B cell (primary cell): ENCODE measurements around the gene ATP6V1B1. TPM values are rescaled to one million over a fixed set of nuclear protein-coding genes. Genes with fewer than 3 reads are reported as not detected.
A peak's percentile ranks its signal among the peaks of the same experiment; 100 is the strongest.

Experiments used
- ATAC-seq: fragments of 200-7000 bp; cut with Tn5 transposase; one replicate; pipeline ENCODE4 v1.10.0; 2021; ENCODE audit warnings: low read depth, mild to moderate bottlenecking, moderate number of reproducible peaks, moderate library complexity
- CTCF ChIA-PET: fragments of 350-600 bp; sonication (Branson Sonifier 250); formaldehyde crosslinking; loops from one replicate; lab custom pipeline; 2021; ENCODE audit warnings: antibody characterized with exemption, inconsistent platforms; lab: Charles Lee
- POLR2A ChIA-PET: fragments of 350-600 bp; sonication (Branson Sonifier 250); formaldehyde crosslinking; loops from one replicate; lab custom pipeline; 2021; ENCODE audit warnings: antibody characterized with exemption; lab: Charles Lee
- DNase-seq: peaks from one replicate; pipeline ENCODE4 v3.0.0; 2013
- H2AFZ ChIP-seq: 2 replicates; pipeline ENCODE4 v1.6.1; 2012; ENCODE audit warnings: mild to moderate bottlenecking, low read depth, low read length; ENCODE audit not compliant: insufficient read depth, poor library complexity, severe bottlenecking
- H3K27ac ChIP-seq, 2 donors: 1 replicate in 1 of 2; 2 replicates in 1 of 2; pipeline ENCODE4 v1.5.1; 2012 to 2013; ENCODE audit warnings: low read length in 2 of 2, mild to moderate bottlenecking in 2 of 2, moderate library complexity in 1 of 2
- H3K27me3 ChIP-seq, 4 experiments: fragments of 200-600 bp in 1 of 4; sonication (generic) in 1 of 4; replicated peaks in 1 of 4; 1 replicate in 2 of 4; 2 replicates in 2 of 4; pipeline versions ENCODE4 v1.6.1 to v1.7.0; 2013 to 2016; ENCODE audit warnings: low read length in 3 of 4, mild to moderate bottlenecking in 2 of 4, mixed read lengths in 1 of 4, moderate library complexity in 1 of 4; ENCODE audit not compliant: insufficient read depth in 4 of 4, control insufficient read depth in 3 of 4; ENCODE audit errors: control extremely low read depth in 1 of 4
- H3K36me3 ChIP-seq, 2 experiments: replicated peaks in 1 of 2; 1 replicate in 1 of 2; 2 replicates in 1 of 2; pipeline versions ENCODE4 v1.6.1 to v1.7.1; 2013; ENCODE audit warnings: low read length in 1 of 2; ENCODE audit not compliant: insufficient read depth in 2 of 2, control insufficient read depth in 1 of 2; ENCODE audit errors: control extremely low read depth in 1 of 2, extremely low read depth in 1 of 2
- H3K4me1 ChIP-seq, 2 donors: fragments of 200-600 bp in 1 of 2; sonication (generic) in 1 of 2; 1 replicate in 1 of 2; 2 replicates in 1 of 2; pipeline versions ENCODE4 v1.5.1 to v1.6.1; 2013 to 2017; ENCODE audit warnings: low read length in 2 of 2; ENCODE audit not compliant: control insufficient read depth in 2 of 2, insufficient read depth in 2 of 2
- H3K4me2 ChIP-seq: replicated peaks from 2 replicates; pipeline ENCODE3; 2012; ENCODE audit warnings: mild to moderate bottlenecking, low read depth, low read length; ENCODE audit not compliant: poor library complexity, severe bottlenecking
- H3K4me3 ChIP-seq, 5 experiments: fragments of 200-600 bp in 1 of 5; sonication (generic) in 1 of 5; 1 replicate in 3 of 5; 2 replicates in 2 of 5; pipeline versions ENCODE4 v1.5.1 to v1.7.0; 2011 to 2016; ENCODE audit warnings: low read length in 4 of 5, mild to moderate bottlenecking in 4 of 5, low read depth in 2 of 5, control low read depth in 1 of 5, moderate library complexity in 1 of 5; ENCODE audit not compliant: insufficient read depth in 1 of 5; ENCODE audit errors: control extremely low read depth in 1 of 5, extremely low read depth in 1 of 5
- H3K79me2 ChIP-seq: fragments of 200-600 bp; sonication (generic); one replicate; pipeline ENCODE4 v1.6.0; 2016; ENCODE audit warnings: low read length; ENCODE audit not compliant: control insufficient read depth, insufficient read depth
- H3K9ac ChIP-seq: fragments of 200-600 bp; sonication (generic); 2 replicates; pipeline ENCODE4 v1.6.1; 2017; ENCODE audit warnings: mild to moderate bottlenecking, low read length, moderate library complexity
- H3K9me3 ChIP-seq, 3 donors: one replicate each; pipeline versions ENCODE4 v1.6.1 to v1.7.1; 2013; ENCODE audit warnings: low read length in 2 of 3; ENCODE audit not compliant: control insufficient read depth in 2 of 3, insufficient read depth in 1 of 3; ENCODE audit errors: control extremely low read depth in 1 of 3
- H4K20me1 ChIP-seq: 2 replicates; pipeline ENCODE4 v1.6.0; 2012; ENCODE audit warnings: mild to moderate bottlenecking, low read length; ENCODE audit not compliant: insufficient read depth, control insufficient read depth, poor library complexity, severe bottlenecking
- H3K27ac Mint-ChIP-seq: one replicate; pipeline ENCODE4 v1.8.0; 2021; ENCODE audit warnings: mixed read lengths
- H3K27me3 Mint-ChIP-seq: one replicate; pipeline ENCODE4 v1.8.0; 2021; ENCODE audit warnings: mixed read lengths
- H3K4me1 Mint-ChIP-seq: one replicate; pipeline ENCODE4 v1.8.0; 2021; ENCODE audit warnings: mixed read lengths
- H3K4me3 Mint-ChIP-seq: one replicate; pipeline ENCODE4 v1.8.0; 2021; ENCODE audit warnings: mixed read lengths
- H3K9me3 Mint-ChIP-seq: one replicate; pipeline ENCODE4 v1.8.0; 2022; ENCODE audit warnings: mixed read lengths; ENCODE audit not compliant: insufficient read depth
- EZH2 ChIP-seq: IDR thresholded peaks from 2 replicates; pipeline ENCODE4 v1.6.1; 2012; ENCODE audit warnings: borderline replicate concordance, low read depth, mild to moderate bottlenecking, moderate library complexity, low read length; ENCODE audit not compliant: insufficient read depth, poor library complexity, severe bottlenecking
- WGBS: methylation state at CpG from one replicate; pipeline ENCODE4 v1.1.5; 2013; ENCODE audit warnings: missing lambda C conversion rate; ENCODE audit not compliant: insufficient coverage; 5-methylcytosine and 5-hydroxymethylcytosine counted together
- intact Hi-C: fragments of 100-400 bp; cut with micrococcal nuclease; formaldehyde crosslinking; loops from one replicate; pipeline ENCODE4 v1.10.0; 2022
- polyA plus RNA-seq: library from polyadenylated mRNA; depleted of rRNA; stranded (reverse); fragments of >200 nt; gene quantifications from 2 replicates; pipeline ENCODE4 v1.2.3, GENCODE V29; 2012
- total RNA-seq, 2 donors: library from RNA; stranded (reverse); fragments of 120-200 nt in 1 of 2; gene quantifications; 1 replicate in 1 of 2; 2 replicates in 1 of 2; pipeline versions ENCODE4 v1.2.3 to v1.2.4, GENCODE V29; 2013 to 2022
- TF ChIP-seq, protein P1 (sequence below): fragments of 200-600 bp; IDR thresholded peaks from one replicate; pipeline ENCODE4 v1.8.0; 2022; ENCODE audit warnings: antibody characterized with exemption, mild to moderate bottlenecking

The ATP6V1B1 gene
- total and polyA plus RNA-seq, 2 donors (not counting 1 experiment from before 2014, with no cell fraction given), result not detected

DNA sequence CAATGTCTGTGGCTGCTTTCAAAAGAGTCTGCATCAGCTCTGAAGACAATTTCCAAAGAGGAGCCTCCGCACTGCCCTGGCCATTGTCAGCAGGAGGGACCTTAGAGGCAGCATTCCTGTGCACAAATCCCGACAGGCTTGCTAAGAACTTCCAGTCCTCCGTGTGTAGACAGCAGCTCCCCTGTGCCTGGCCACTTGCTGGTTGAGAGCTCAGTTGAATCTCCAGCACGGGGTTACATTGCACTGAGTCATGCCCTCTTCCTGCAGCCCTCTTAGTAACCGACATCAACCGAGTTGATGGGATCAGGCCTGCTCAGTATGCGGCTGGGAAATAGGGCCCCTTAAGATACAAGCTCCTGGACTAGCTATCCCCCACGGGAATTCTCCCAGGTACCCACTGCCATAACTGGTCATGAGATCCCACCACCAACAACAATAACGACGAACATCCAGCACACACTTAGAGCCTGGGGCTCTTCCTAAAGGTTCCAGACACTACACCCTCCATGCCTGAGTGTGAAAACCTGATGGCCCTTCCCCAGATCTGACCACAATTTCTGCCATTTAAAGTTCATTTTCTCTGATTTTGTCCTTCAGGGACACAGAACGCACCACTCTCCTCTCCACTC is 12.0 kb downstream of the ATP6V1B1 start:
- H3K79me2 ChIP-seq, result no peaks in the 10 kb centered on the region
- no peak for TF ChIP-seq EZH2
- TF ChIP-seq, protein P1, sequence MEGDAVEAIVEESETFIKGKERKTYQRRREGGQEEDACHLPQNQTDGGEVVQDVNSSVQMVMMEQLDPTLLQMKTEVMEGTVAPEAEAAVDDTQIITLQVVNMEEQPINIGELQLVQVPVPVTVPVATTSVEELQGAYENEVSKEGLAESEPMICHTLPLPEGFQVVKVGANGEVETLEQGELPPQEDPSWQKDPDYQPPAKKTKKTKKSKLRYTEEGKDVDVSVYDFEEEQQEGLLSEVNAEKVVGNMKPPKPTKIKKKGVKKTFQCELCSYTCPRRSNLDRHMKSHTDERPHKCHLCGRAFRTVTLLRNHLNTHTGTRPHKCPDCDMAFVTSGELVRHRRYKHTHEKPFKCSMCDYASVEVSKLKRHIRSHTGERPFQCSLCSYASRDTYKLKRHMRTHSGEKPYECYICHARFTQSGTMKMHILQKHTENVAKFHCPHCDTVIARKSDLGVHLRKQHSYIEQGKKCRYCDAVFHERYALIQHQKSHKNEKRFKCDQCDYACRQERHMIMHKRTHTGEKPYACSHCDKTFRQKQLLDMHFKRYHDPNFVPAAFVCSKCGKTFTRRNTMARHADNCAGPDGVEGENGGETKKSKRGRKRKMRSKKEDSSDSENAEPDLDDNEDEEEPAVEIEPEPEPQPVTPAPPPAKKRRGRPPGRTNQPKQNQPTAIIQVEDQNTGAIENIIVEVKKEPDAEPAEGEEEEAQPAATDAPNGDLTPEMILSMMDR, result no peak
- intact Hi-C loops, result loop anchor here (1.0 to 5.0 kb wide), 3 partner anchors 76 to 290 kb away; no protein-coding TSS in a partner anchor
- no peaks in the 10 kb centered on the region for H3K9me3 Mint-ChIP-seq
- H3K27ac ChIP-seq, result no peak overlapping the region
- H3K4me3 Mint-ChIP-seq, result peak overlapping the region; percentile 86
- CTCF ChIA-PET, result interaction anchor here (0.7 to 3.9 kb wide), 23 partner anchors 8 to 643 kb away, joined by 3 to 51 read pairs (median 6); partner anchors contain the start of genes ANKRD53, ATP6V1B1 and FIGLA
- ATAC-seq (no peak), DNase-seq (no peak)
- peaks cover 25% of the 10 kb centered on the region for H3K27me3 Mint-ChIP-seq
- H3K4me1 Mint-ChIP-seq, result peaks cover 11% of the 10 kb centered on the region
- no peaks in the 10 kb centered on the region for H3K9me3 ChIP-seq
- H3K4me1 ChIP-seq, result peaks cover 13 to 14% of the 10 kb centered on the region in 2 donors
- no peak overlapping the region for H3K9ac ChIP-seq
- H3K27me3 ChIP-seq, result peaks cover 0 to 20% (median 11%) of the 10 kb centered on the region in 4 experiments
- 52% methylated on average over 10 of the region's 11 CpGs for WGBS
- peak overlapping the region; percentile 74 for H2AFZ ChIP-seq
- H3K4me2 ChIP-seq, result peak overlapping the region; percentile 68
- no peaks in the 10 kb centered on the region for H4K20me1 ChIP-seq
- POLR2A ChIA-PET, result interaction anchor here (0.6 kb wide), 1 partner anchor 31 kb away, joined by 5 read pairs; no protein-coding TSS in a partner anchor
- H3K4me3 ChIP-seq, result no peak overlapping the region
- H3K36me3 ChIP-seq, result no peaks in the 10 kb centered on the region
- H3K27ac Mint-ChIP-seq, result no peak overlapping the region
